COR-L47 (cell line): ENCODE measurements around the gene FUT2.
A peak's percentile ranks its signal among the peaks of the same experiment; 100 is the strongest.
"Not testable (repeated sequence)": the region's sequence is repeated elsewhere in the genome, so short reads cannot be mapped to it uniquely, and the experiment has no call there.

Experiments used
- DNase-seq: peaks from one replicate; lab custom pipeline; 2025; lab: John Stamatoyannopoulos, UW

The FUT2 gene

GRCh38 chr19:48695743-48696352 is at the start of gene FUT2:
Gene FUT2 (plus strand): TSS chr19:48695971. CDS start chr19:48702957, 6,986 bp downstream.
- DNase-seq: peak; percentile 57

GRCh38 chr19:48646001-48646721 is 49.6 kb upstream of the FUT2 start, which contains the start of gene CA11:
Gene CA11 (minus strand): TSS chr19:48646187. CDS start chr19:48645632, 555 bp downstream.
- peak; percentile 84 for DNase-seq

- DNase-seq: no peak
Measured at GRCh38 chr19:48646722-48647216, 49.0 kb upstream of the FUT2 start.

GRCh38 chr19:48648134-48648533 is 47.6 kb upstream of the FUT2 start:
- no peak for DNase-seq

GRCh38 chr19:48650974-48651682 is 44.6 kb upstream of the FUT2 start:
- DNase-seq: no peak

- no peak for DNase-seq
Measured at GRCh38 chr19:48651683-48652048, 44.1 kb upstream of the FUT2 start.

- peak; percentile 64 for DNase-seq
Measured at GRCh38 chr19:48654299-48655059, 41.3 kb upstream of the FUT2 start.

- DNase-seq: no peak
Measured at GRCh38 chr19:48656840-48657474, 38.8 kb upstream of the FUT2 start.

GRCh38 chr19:48657828-48658227 is 37.9 kb upstream of the FUT2 start:
- DNase-seq: not testable (repeated sequence)

- DNase-seq: no peak
Measured at GRCh38 chr19:48658483-48658882, 37.3 kb upstream of the FUT2 start.

GRCh38 chr19:48659768-48660167 is 36.0 kb upstream of the FUT2 start:
- DNase-seq: no peak

GRCh38 chr19:48660852-48661710 is 34.7 kb upstream of the FUT2 start:
- peak; percentile 40 for DNase-seq

GRCh38 chr19:48661711-48662090 is 34.1 kb upstream of the FUT2 start:
- no peak for DNase-seq

- DNase-seq: no peak
Measured at GRCh38 chr19:48663667-48664066, 32.1 kb upstream of the FUT2 start.

GRCh38 chr19:48664476-48664875 is 31.3 kb upstream of the FUT2 start:
- no peak for DNase-seq

- no peak for DNase-seq
Measured at GRCh38 chr19:48665786-48666185, 30.0 kb upstream of the FUT2 start.

- DNase-seq: no peak
Measured at GRCh38 chr19:48668332-48668731, 27.4 kb upstream of the FUT2 start.

- DNase-seq: no peak
Measured at GRCh38 chr19:48668761-48669160, 27.0 kb upstream of the FUT2 start.

- no peak for DNase-seq
Measured at GRCh38 chr19:48669903-48670668, 25.7 kb upstream of the FUT2 start.
